ENCODE data around the gene STX11. TPM values are rescaled to one million over a fixed set of nuclear protein-coding genes. Genes with fewer than 3 reads are reported as not detected.

STX11 gene
- polyA plus RNA-seq, 1 donor (not counting 4 experiments of a cell fraction or from before 2014, with no cell fraction given): 0.28 TPM

DNA sequence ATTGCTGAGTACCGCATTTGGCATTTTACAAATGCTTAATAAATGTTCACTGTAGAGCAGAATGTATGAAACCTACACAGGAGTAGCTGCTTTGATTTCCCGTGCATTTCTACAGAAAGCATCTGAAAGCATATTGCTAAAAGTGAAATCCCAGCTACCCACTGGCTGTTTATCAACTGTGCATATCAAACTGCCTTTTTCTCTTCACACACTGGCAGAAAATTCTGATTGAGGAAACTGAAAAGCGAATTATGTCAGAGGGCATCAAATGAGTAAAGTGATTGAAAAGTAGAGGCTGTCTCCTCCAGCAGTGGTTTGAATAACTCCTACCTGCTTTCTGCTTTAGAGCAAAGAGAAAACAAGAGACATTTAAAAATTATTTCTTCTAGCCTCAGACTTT, 28.0 kb downstream of the STX11 start:
- Histone ChIP-seq H3K4me3 (ENCODE audit: control insufficient read depth in 2 of 3, extremely low read depth in 1 of 3, insufficient read depth in 2 of 3, low read depth in 1 of 3, low read length in 3 of 3) (no peak overlapping the region), H3K36me3 (ENCODE audit: control insufficient read depth in 2 of 2, extremely low read depth in 1 of 2, insufficient read depth in 2 of 2, low read length in 2 of 2) (no peaks in the 10 kb centered on the region), H3K27ac (ENCODE audit: control insufficient read depth, insufficient read depth, low read length) (no peak overlapping the region), H3K27me3 (ENCODE audit: control insufficient read depth, extremely low read depth, insufficient read depth, low read length) (no peaks in the 10 kb centered on the region), H3K4me1 (ENCODE audit: control insufficient read depth, extremely low read depth, insufficient read depth, low read length) (no peaks in the 10 kb centered on the region), H3K79me2 (ENCODE audit: control insufficient read depth, insufficient read depth, low read length) (no peaks in the 10 kb centered on the region), H3K9ac (ENCODE audit: control insufficient read depth, extremely low read depth, insufficient read depth, low read length) (no peak overlapping the region), H2AFZ (ENCODE audit: control insufficient read depth, low read length) (no peak overlapping the region), H3K4me2 (ENCODE audit: control insufficient read depth, extremely low read depth, insufficient read depth, low read depth, low read length) (no peak overlapping the region), H3K9me3 (ENCODE audit: control insufficient read depth, low read depth, low read length) (no peaks in the 10 kb centered on the region), H3K9me1 (ENCODE audit: control insufficient read depth, extremely low read depth, insufficient read depth, low read length) (no peaks in the 10 kb centered on the region), H4K20me1 (ENCODE audit: control insufficient read depth, extremely low read depth, insufficient read depth, low read length) (no peaks in the 10 kb centered on the region)
- TF ChIP-seq EZH2 (IDR thresholded peaks at IDR 0.05; ENCODE audit: low read length): no peak
- TF ChIP-seq, protein P1, sequence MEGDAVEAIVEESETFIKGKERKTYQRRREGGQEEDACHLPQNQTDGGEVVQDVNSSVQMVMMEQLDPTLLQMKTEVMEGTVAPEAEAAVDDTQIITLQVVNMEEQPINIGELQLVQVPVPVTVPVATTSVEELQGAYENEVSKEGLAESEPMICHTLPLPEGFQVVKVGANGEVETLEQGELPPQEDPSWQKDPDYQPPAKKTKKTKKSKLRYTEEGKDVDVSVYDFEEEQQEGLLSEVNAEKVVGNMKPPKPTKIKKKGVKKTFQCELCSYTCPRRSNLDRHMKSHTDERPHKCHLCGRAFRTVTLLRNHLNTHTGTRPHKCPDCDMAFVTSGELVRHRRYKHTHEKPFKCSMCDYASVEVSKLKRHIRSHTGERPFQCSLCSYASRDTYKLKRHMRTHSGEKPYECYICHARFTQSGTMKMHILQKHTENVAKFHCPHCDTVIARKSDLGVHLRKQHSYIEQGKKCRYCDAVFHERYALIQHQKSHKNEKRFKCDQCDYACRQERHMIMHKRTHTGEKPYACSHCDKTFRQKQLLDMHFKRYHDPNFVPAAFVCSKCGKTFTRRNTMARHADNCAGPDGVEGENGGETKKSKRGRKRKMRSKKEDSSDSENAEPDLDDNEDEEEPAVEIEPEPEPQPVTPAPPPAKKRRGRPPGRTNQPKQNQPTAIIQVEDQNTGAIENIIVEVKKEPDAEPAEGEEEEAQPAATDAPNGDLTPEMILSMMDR (optimal IDR thresholded peaks at IDR 0.05 in 1 of 3, IDR thresholded peaks at IDR 0.05 in 1 of 3, conservative IDR thresholded peaks at IDR 0.05 in 1 of 3; ENCODE audit: extremely low read depth in 1 of 3, insufficient read depth in 2 of 3, low read length in 3 of 3): no peak
- FAIRE-seq (no peak), DNase-seq (ENCODE audit: low read depth, low spot score) (no peak)
- dilution Hi-C loops (cut with MboI; ENCODE audit: extremely low pct_ligation_motif_present, low sequenced_read_pairs): no loop called here

DNA sequence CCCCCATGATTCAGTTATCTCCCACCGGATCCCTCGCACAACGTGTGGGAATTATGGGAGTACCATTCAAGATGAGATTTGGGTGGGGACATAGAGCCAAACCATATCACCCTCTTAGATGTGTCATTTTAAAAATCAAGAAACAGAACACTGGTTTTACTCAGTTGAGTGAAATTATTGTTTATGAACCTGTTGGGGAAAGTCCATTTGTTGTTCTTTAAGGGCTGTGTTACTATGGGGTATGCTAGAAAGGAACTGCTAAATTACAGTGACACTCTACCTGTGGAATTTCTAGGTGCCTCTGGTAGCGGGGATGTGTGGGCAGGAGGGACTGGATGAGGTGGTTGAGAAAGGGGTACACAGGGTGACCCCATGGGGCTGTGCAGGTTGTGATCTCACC, 28.9 kb downstream of the STX11 start:
- no peak for TF ChIP-seq EZH2 (IDR thresholded peaks at IDR 0.05; ENCODE audit: low read length)
- TF ChIP-seq, protein P1 (optimal IDR thresholded peaks at IDR 0.05 in 1 of 3, IDR thresholded peaks at IDR 0.05 in 1 of 3, conservative IDR thresholded peaks at IDR 0.05 in 1 of 3; ENCODE audit: extremely low read depth in 1 of 3, insufficient read depth in 2 of 3, low read length in 3 of 3): no peak
- Histone ChIP-seq H3K27me3 (ENCODE audit: control insufficient read depth, extremely low read depth, insufficient read depth, low read length) (no peaks in the 10 kb centered on the region), H3K79me2 (ENCODE audit: control insufficient read depth, insufficient read depth, low read length) (no peaks in the 10 kb centered on the region), H4K20me1 (ENCODE audit: control insufficient read depth, extremely low read depth, insufficient read depth, low read length) (no peaks in the 10 kb centered on the region), H3K9ac (ENCODE audit: control insufficient read depth, extremely low read depth, insufficient read depth, low read length) (no peak overlapping the region), H3K4me2 (ENCODE audit: control insufficient read depth, extremely low read depth, insufficient read depth, low read depth, low read length) (no peak overlapping the region), H3K27ac (ENCODE audit: control insufficient read depth, insufficient read depth, low read length) (no peak overlapping the region), H3K4me3 (ENCODE audit: control insufficient read depth in 2 of 3, extremely low read depth in 1 of 3, insufficient read depth in 2 of 3, low read depth in 1 of 3, low read length in 3 of 3) (no peak overlapping the region), H3K9me3 (ENCODE audit: control insufficient read depth, low read depth, low read length) (no peaks in the 10 kb centered on the region), H3K9me1 (ENCODE audit: control insufficient read depth, extremely low read depth, insufficient read depth, low read length) (no peaks in the 10 kb centered on the region), H3K4me1 (ENCODE audit: control insufficient read depth, extremely low read depth, insufficient read depth, low read length) (no peaks in the 10 kb centered on the region), H3K36me3 (ENCODE audit: control insufficient read depth in 2 of 2, extremely low read depth in 1 of 2, insufficient read depth in 2 of 2, low read length in 2 of 2) (no peaks in the 10 kb centered on the region), H2AFZ (ENCODE audit: control insufficient read depth, low read length) (no peak overlapping the region)
- dilution Hi-C loops (cut with MboI; ENCODE audit: extremely low pct_ligation_motif_present, low sequenced_read_pairs): no loop called here
- DNase-seq (ENCODE audit: low read depth, low spot score) (no peak), FAIRE-seq (no peak)

Measured in keratinocyte (primary cell).